GM21390 (cell line): ENCODE data around the gene NKX2-8.
"Not testable (repeated sequence)": the region's sequence is repeated elsewhere in the genome, so short reads cannot be mapped to it uniquely, and the experiment has no call there.

ENCODE experiments used
- ATAC-seq: cut with Tn5 transposase; IDR thresholded peaks from one replicate; pipeline ENCODE4 v1.9.1; 2021; ENCODE audit not compliant: unreplicated experiment

NKX2-8 gene

DNA sequence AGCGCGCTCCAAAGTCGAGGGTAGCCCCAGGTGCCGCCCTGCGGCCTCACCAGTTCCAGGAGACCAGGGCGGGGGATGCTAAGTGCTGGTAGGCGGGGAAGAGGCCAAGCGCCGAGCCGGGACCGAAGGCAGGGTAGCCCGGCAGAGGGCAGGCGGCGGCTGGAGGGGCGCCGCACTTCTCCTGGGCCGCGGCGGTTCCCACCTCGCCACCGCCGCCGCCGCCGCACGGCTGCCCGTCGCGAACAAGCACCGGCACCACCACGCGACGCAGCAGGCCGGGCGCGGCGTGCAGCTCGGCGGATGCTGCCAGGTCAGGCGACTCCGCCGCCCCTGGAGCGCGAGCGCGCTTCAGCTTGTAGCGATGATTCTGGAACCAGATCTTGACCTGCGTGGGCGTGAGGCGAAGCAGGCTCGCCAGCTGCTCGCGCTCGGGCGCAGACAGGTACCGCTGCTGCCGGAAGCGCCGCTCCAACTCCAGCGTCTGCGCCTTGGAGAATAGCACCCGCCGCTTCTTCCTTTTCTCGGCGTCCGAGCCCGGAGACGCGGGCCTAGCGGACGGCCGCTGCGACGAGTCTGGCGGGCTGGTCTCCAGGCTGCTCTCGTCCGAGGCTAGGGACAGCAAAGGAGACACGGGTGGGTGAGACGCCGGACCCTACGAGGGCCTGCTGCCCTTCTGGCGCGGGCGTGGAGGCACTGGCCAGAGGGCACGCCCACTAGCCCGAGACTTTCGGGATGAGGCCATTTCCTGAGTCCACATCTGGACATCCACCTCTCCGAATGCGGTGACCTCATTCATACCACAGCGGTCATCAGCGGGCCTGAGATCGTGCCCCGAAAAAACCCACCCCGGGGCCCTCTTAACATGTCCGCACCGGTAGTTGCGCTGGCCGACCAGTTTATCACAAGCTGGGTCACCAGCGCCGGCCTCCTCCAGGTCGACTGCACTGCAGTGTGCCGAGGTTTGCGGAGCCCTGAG is 1.3 kb downstream of the NKX2-8 start:
- no peak for ATAC-seq

GRCh38 chr14:36580141-36580855 is 2.1 kb downstream of the NKX2-8 start:
- no peak for ATAC-seq

- no peak for ATAC-seq
Observed at GRCh38 chr14:36579573-36580140, 2.8 kb downstream of the NKX2-8 start.

DNA sequence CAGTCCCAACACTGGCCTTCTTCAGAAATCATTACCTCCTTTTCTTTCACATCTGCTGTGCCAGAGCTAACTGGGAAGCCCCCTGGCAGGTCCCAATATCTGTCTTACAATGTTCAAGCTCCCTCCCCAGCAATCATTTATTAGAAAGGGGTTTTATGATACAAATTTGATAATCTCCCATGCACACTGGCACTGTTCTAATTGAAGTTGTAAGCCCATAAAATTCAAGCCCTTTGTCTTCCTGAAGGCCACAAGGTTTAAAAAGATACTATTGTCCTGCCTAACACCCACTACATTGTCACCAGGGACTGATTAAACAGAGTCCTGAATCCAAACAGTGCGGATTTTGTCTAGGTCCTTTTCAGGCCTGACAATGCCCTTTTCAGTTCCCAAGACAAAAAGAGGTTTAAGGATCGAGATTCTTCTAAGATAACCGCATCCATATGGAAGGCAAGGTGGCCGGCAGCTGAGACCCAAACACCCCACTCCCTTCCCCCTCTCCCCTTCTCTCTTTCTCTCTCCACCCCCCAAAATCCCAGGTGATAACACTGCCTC is 3.3 kb downstream of the NKX2-8 start:
- ATAC-seq: no peak

DNA sequence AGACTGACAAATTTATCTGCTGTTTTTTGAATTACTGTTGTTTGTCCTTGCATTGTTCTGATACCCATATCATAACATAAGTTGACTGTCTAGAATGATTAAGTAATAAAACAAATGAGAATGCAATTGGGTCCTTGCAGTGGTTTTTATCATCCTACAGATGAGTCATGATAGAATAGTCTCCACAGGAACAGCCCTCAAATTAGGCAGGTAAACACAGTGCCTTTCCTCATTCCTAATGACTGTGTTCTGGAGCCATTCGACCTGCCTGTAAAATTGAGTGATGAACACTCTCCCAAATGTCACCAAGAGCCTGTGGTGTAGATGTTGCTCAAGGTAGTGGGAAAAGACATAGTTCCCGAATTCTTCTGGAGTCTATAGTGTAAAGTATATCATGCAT is 12.3 kb downstream of the NKX2-8 start:
- no peak for ATAC-seq

GRCh38 chr14:36556811-36557433 is 25.5 kb downstream of the NKX2-8 start:
- no peak for ATAC-seq

GRCh38 chr14:36555998-36556743 is 26.2 kb downstream of the NKX2-8 start:
- no peak for ATAC-seq

DNA sequence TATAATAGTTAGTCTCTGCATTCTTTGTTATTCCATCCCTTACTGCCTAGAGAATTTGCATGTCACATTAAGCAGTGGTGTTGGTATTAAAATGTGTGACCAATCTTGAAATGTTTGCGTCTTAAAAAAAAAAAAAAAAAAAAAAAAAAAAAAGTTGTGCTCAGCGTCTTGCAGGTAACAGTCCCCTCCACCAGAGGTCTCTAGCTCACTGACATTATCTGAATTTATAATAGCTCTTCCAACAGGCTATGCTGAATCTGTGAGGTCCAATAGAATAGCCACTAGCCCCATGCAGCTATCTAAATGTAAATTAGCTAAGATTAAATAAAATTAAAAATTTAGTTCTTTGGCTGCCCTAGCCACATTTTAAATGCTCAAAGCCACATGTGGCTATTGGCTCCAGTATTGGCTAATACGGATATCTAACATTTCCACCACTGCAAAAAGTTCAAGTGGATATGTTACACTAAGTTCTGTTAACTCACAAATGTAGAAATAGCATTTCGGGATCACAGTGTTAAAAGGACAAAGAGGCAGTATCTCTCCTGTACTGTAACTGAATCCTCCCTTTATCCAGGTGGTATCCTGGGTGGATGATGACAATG is 28.7 kb downstream of the NKX2-8 start:
- ATAC-seq: peak; percentile 61

- no peak for ATAC-seq
Observed at GRCh38 chr14:36550899-36551298, 31.5 kb downstream of the NKX2-8 start.

DNA sequence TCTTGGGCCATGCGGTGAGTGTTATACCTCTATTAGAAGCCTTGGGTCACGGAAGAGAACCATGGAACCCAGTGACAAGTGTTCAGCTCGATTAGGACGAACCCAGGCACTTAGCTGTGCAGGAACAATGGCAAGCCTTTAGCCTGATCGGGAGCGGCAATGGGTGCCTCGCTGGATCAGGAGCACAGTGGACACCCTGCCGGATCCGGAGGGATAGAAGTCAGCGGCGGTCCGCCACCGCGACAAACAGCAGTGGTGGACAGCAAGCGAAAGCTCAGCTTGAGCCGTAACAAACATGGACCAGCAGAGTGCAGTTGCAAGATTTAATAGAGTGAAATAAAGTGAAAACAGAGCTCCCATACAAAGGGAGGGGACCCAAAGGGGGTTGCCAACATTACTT is 38.1 kb downstream of the NKX2-8 start:
- ATAC-seq: not testable (repeated sequence)

DNA sequence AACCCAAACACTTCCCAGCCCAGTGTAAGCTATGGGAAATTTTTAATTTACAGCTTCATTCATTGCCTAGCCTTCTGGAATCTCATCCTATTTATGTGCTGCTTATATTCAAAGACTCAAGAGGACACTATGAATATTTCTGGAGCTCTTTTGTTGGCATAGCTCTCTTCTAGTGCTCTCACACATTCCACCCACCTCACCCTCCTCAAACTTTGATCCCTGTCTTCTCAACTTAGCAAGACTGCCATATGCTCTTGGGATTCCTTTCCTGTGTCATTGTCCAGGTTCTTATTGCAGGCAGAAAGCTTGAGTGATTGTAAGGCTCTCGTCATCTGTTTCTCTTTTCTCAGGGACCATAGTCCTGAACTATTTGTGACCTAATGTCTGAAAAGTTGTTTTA is 44.4 kb downstream of the NKX2-8 start:
- no peak for ATAC-seq
